GM18907 (cell line): ENCODE results near the gene SV2B.

Experiments
- ATAC-seq: cut with Tn5 transposase; IDR thresholded peaks from one replicate; pipeline ENCODE4 v1.9.1; 2021; ENCODE audit warnings: mild to moderate bottlenecking, moderate library complexity; ENCODE audit not compliant: unreplicated experiment

SV2B gene

GRCh38 chr15:91184441-91184840 is 84.4 kb downstream of the SV2B start:
- no peak for ATAC-seq

DNA sequence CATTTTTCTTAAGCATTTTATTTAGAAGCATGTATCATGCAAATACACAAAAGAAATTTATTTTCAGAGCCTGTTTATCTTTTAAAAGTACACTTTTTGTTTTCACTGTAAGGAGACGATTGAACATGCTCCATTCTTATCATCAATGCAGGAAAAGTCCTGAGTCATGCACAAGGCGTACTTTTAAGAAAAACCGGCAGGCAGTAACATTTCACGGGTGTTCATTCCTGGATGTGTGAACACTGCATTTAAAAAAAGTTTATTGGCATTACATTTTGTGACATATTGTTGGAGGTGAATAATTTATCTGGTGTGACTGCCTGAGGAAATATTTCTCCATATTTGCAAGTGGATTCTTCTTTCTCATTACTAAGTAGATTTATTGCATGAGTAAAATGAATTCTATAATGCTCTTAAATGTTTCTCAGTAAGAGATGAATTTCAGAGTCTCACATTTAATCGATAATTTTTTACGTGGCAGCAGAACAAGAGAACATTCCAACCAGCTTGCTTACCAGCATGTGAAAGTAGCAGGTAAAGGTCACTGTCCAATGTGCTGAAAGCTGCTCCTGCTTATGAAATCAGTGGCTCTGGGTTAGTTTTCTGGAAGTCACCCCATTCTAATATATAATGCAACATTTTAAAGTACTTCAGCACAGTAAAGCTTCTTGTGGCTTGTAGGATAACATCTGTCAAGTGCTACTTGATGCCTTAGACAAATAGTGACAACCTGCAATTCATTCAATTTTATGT is 87.0 kb downstream of the SV2B start:
- no peak for ATAC-seq

DNA sequence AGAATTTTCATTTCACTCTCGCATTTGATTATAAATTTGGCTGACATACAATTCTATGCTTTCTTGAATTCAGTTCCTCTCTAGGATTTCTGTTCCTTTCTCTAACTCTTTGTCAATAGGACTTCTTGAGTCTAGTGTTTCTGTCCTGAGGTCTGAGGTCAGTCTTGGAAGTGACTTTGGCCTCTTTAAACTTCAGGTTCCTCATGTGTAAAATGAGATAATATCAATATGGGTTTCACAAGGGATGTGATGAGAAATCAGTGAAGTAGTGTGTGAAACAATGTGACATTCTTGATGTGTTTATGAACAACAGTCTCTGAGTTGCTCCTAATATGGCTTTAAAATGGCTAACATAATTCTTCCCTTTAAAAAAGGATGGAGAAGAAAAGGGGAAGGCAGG is 92.2 kb downstream of the SV2B start:
- no peak for ATAC-seq

DNA sequence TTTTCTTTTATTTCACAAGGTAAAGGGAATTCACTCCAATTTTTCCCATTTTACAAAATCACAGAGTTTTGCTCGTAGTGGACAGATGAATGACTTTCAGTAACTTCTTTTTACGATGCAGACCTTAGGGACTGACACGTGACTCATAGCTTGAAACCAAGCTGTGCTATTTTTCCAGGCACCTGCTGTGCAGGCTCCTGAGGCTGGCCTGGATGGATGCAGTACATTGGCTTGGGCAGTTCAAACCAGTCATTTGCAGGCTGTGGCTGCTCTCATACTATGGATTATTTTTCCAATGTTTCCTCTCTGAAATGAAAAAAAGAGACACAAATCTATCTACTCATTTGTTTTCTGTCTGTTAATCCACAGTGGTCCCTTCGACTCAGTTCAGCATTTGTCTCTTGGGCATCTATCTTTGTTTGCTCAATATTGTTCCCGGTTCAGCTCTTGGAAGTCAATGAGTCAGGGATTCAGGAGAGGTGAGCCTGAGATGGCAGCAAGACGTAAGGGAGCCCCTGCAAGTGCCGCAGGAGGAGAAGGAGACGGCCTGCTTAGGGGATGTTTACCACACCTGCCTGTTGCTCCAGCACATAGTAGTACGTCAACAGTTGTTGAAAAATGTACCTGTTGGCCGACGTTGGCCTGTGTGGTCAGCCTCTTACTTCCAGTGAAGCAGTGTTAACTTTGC is 92.8 kb downstream of the SV2B start:
- no peak for ATAC-seq

DNA sequence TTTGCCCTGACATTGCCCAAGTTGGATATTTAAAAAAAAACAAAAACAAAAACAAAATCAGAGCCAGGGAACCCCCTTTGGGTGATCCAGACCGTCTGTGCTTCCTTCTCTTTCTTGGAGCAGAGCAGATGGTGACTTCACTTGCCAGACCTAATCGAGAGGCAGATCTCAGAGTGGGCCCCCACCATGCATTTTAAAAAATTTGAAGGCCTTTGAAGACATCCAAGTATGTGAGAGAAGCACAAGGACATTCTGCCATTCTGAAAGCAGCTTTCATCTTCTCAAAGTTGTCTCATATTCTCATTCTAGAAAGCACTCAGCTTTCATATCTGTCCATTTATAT is 93.3 kb downstream of the SV2B start:
- no peak for ATAC-seq

DNA sequence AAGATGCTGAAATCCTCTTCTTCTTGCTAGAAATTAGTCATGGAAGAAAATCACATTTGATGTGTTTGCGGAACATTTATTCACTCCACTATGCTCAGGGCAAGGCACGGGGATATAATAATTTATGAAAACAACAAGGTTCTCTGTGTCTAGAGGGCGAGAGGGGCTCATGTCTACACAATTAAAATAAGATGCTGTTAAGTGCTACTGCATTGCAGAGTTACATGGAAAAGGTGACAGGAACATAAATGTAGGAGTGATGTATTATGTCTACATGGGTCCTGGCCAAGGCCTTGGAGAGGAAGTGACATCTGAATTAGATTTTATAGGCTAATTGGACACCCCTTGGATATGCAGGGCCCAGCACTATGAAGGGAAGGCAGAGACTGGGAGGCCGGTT is 96.1 kb downstream of the SV2B start:
- ATAC-seq = no peak

DNA sequence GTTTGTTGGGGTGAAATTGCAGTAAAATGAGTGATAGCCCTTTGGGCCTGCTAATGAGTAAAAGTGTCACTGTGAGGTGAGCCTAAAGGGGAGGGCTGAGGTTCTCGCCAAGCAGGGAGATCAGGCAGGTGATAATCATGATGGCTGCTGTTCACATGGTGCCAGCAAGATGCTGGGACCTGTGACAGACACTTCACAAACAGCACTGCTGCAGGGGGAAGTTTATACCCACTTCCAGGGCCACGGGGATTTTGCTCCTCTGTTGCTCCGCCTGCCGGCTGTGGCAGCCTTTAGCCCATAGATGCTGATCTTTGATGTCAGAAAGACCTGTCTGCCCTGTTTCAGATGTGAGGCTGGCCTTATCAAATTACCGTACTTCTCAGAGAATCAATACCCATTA is 96.7 kb downstream of the SV2B start:
- ATAC-seq = no peak

- ATAC-seq = no peak
These were observed 99.5 kb downstream of the SV2B start for GRCh38 chr15:91199511-91199910.

GRCh38 chr15:91200101-91200754 is 100.2 kb downstream of the SV2B start:
- no peak for ATAC-seq

- no peak for ATAC-seq
These were observed 102.5 kb downstream of the SV2B start for GRCh38 chr15:91202510-91203102.

DNA sequence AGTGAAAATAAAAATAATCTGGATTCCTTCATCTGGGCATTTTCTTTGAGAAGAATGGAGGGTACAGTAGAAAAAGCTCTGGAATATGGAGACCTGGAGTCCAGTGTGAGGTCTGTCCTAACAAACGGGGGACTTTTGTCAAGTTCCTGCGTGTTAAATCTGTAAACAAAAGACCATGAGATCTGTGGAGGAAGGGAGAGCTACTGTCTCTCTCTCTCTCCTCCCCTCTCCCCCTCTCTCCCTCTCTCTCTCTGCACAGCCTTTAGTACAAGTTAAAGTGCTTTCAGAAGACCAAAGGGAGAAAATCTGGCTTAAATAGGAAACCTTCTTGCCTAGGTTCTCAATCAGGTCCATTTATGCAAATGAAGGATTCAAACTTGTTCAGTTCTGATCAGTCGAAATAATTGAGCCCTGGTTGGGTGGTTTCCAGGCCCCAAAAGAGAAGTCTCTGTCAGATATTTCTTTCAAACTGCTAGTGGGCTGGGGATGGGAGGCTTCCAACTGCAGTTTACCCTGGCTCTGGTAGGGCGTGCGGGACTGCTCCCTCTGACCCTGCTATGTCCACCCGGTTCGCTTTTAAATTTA is 103.7 kb downstream of the SV2B start:
- ATAC-seq = no peak

GRCh38 chr15:91208371-91208770 is 108.3 kb downstream of the SV2B start:
- ATAC-seq = no peak

DNA sequence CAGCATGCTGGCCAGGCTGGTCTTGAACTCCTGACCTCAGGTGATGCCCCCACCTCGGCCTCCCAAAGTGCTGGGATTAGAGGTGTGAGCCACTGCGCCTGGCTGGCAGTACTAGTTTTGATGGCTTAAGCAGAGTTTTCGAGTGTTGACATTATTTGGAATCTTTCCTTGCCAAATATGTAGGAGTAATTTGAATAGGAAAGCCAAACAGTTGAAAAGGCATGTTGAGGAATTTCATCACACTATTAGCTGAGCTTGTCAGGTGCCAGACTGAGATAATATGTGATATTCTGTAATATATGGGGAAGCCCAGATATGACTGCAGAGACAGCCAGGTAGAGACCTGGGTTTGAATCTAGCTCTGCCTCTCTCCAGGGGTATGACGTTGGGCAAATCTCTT is 109.3 kb downstream of the SV2B start:
- no peak for ATAC-seq

DNA sequence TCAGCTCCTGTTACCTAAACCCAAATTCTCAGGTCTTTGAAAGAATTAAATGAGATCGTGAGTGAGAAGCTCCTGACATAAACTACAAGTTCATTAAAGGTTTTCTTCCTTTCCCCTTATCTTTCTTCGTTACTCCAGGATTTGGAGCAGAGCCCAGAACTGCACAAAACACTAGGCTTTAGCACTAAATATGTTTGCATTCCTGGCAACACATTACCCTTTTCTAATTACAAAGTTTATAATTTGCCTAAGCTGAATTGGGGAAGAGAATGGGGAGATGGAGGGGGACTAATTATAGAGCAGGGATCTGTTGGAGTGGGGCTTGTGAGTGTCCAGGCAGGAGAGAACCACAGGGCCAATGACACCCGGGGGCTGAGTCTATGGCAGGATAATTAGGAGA is 109.7 kb downstream of the SV2B start:
- no peak for ATAC-seq

GRCh38 chr15:91214675-91215590 is 114.9 kb downstream of the SV2B start:
- no peak for ATAC-seq

- no peak for ATAC-seq
These were observed 115.9 kb downstream of the SV2B start for GRCh38 chr15:91216000-91216399.

DNA sequence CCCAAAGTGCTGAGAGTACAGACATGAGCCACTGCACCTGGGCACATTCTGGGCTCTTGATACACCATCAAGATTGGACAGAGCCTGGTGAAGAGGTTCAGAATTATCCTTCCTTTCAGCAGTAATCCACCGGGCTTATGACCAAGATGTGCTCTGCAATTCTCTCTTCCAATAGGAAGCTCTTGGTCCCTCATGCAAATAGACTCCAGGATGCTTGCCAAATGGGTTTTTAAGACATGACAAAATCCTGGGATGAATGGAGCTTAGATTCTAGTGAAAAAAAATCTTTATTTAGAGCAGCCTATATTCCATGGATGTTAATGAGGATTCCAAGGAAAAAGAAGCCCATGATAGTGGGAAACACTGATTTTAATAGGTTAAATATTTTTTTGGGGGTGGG is 119.1 kb downstream of the SV2B start:
- no peak for ATAC-seq

GRCh38 chr15:91222052-91222451 is 122.0 kb downstream of the SV2B start:
- no peak for ATAC-seq

DNA sequence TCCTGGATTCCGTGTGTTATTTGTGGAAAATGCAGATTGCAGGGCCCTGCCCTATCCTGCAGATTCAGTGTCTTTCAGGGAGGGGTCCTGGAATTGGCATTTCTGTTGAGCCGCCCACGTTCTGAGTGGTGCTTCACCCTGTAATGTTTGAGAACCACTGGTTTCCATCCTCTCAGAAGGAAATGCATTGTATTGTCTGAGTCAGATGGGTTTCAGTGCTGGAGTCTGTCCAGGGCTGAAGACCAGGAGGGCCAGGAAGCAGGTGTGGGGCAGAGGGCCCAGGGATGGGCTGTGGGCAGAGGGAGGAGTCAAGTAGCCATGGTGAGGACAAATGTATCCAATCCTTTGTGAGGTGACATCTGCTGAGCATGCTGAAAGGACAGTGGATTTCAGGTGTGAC is 123.8 kb downstream of the SV2B start:
- no peak for ATAC-seq

DNA sequence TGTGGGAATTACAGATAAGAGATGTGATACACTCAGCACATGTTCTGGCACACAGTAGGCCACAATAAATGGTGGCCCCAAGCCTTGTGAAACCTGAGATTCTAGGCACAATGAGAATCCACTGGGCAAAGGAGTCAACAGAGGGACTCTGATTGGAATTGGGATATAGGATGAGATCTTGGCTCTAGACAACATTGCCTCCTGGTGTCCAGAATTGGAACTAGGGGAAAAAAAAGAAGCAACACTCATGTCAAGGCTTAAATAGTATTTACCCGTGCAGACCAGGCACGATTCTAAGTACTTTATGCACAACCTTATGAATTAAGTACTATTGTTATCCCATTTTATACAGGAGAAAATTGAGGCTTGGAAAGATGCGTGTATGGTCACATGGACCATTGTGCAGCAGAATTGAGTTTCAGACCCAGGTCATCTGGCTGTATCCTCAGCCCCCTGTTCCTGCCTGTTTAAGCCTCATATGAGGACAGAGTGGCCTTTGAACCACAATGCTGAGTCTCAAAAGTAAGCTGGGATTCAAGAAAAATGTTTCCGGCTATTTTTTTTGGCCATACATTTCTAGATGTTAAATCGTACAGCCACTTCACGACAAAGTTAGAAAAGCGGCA is 124.8 kb downstream of the SV2B start:
- ATAC-seq = no peak
